Inflammatory macrophage treated with lipopolysaccharide for 4 hours (primary cell): ENCODE results near the gene ASIP.
"Not testable (repeated sequence)": the region's sequence is repeated elsewhere in the genome, so short reads cannot be mapped to it uniquely, and the experiment has no call there.

ENCODE experiments used
- DNase-seq: peaks from one replicate; pipeline ENCODE4 v3.0.0-alpha.2; 2020

The ASIP gene

DNA sequence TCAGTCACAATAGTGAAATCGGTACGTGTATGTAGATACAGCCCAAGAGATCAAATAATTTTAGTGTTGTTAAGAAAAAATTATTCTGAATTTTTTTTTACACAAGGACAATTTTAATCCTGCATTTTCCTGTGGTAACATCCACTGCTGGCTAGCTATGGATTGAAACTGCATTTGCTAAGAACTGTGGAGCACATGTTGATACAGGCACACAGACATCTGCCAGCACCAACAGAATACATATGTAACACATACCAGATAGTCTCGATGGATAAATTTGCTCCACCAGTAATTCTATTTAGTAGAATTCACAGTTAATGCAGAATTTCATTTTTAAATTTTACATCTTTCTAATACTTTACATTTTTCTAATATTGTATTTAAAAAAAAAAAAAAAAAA is 2.2 kb downstream of the ASIP start:
- DNase-seq: no peak

DNA sequence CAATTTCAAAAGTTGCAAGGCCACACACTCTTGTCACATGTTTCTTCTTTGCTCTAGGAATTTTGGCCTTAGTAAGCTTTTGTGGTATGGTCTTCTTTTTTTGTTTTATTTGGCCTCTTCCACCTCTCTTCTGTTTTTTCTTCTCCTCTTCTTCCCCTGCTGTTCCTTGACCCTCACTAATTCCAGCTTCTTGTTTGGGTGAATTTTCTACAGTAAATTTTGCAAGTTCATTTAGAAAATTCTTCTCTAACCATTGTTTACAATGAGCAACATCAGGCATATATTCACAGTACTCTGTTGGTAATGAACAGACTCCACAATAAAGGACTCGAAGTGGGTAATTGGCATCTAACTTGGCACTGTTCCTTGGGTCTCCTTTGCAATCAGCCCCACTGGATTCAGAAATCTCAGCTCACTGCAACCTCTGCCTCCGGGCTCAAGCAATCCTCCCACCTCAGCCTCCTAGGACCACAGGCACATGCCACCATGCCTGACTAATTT is 5.0 kb downstream of the ASIP start:
- no peak for DNase-seq

DNA sequence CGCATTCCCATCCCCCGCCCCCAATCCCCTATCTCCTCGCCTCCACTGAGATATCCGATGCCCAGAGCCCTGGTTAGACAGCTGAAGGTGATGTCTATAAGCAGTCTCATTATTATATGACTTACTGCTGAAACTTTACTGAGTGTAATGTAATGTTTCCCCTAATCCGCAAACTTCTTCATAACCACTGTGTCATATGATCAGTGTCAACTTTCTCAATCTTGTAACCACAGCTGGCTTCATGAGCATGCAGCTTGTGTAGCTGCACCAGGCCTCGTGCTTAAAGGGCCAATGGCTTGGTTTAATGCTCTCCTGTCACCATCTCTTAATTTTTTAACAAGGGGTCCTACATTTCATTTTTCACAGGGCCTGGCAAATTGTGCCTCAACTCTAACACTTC is 8.1 kb downstream of the ASIP start:
- peak; percentile 95 for DNase-seq

DNA sequence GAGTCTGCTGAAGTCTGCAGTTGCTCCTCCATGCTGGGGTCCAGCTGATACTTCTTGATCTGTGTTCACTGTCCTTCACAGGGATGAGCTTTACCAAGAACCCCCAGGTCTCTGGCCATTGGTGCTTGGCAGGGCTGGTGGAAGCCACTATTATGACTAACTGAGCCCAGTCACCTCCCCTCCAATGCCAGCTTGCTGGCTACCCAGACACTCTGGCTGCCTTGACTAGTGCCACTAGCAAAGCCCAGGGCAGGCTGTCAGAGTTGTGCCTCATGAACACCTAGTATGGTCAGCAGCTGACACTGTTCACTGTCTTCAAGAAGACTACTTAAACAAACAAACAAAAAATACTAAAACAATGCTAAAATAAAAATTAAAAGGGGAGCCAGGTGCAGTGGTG is 8.8 kb downstream of the ASIP start:
- no peak for DNase-seq

DNA sequence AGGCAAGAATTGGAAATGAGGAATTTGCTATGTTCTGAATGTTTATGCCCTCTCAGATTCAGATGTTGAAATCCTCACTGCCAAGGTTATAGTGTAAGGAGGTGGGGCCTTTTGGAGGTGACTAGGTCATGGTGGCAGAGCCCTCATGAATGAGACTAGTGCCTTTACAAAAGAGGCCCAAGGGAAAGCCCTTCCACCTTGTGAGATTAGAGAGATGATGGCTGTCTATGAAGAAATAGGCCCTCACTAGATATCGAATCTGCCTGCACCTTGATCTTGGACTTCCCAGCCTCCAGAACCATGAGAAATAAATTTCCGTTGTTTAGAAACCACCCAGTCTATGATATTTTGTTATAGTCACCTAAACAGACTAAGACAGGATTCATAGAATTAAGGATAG is 10.4 kb downstream of the ASIP start:
- DNase-seq: peak; percentile 22

DNA sequence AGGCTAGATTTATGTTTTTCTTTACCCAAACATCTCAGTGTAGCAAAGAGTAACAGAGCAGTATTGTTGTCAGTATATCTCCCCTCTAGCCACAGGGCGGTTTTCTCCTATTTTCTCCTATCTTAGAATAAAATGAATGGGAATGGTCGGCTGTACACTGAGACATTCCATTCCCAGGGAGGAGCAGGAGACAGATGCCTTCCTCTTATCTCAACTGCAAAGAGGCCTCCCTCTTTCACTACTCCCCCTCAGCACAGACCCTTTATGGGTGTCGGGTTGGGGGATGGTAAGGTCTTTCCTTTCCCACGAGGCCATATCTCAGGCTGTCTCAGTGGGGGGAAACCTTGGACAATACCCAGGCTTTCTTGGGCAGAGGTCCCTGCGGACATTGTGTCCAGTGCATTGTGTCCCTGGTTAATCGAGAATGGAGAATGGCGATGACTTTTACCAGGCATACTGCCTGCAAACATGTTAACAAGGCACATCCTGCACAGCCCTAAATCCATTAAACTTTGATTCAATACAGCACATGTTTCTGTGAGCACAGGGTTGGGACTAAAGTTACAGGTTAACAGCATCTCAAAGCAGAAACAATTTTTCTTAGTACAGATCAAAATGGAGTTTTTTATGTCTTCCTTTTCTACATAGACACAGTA is 11.3 kb downstream of the ASIP start:
- not testable (repeated sequence) for DNase-seq

DNA sequence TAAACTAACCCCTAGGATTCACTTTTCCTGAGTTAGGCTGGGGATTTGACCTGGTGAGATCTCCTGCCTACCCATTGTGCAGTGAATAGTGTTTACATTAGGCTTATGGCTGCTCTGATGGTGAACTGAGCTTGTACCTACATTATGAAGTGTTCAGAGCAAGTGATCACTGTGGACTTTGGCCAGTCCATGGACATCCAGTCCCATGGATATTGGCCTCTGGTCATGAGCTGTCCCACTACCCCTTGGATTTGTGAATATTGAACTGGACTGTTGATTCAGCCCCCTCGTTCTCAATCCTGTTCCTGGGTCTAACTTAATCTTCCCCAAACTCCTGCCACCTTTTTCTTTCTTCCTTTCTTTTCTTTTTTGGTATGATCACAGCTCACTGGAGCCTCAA is 13.8 kb downstream of the ASIP start:
- DNase-seq: no peak

DNA sequence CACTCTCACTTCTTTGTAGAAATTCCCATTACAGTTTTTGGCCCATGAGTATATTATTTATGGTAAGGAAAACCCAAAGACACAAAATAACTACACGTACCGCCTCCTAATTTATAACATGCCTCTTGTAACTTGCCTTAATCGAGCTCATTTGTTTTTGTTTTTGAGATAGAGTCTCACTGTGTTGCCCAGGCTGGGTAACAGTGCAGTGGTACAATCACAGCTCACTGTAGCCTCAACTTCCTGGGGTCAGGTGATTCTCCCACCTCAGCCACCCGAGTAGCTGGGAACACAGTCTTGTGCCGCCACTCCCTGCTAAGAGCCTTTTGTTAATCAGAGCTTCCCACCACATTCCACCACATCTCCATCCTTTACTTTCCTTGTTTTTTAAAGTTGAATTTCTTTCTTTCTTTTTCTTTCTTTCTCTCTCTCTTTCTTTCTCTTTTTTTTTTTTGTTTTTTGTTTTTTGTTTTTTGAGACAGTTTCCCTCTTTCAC is 15.5 kb downstream of the ASIP start:
- no peak for DNase-seq

DNA sequence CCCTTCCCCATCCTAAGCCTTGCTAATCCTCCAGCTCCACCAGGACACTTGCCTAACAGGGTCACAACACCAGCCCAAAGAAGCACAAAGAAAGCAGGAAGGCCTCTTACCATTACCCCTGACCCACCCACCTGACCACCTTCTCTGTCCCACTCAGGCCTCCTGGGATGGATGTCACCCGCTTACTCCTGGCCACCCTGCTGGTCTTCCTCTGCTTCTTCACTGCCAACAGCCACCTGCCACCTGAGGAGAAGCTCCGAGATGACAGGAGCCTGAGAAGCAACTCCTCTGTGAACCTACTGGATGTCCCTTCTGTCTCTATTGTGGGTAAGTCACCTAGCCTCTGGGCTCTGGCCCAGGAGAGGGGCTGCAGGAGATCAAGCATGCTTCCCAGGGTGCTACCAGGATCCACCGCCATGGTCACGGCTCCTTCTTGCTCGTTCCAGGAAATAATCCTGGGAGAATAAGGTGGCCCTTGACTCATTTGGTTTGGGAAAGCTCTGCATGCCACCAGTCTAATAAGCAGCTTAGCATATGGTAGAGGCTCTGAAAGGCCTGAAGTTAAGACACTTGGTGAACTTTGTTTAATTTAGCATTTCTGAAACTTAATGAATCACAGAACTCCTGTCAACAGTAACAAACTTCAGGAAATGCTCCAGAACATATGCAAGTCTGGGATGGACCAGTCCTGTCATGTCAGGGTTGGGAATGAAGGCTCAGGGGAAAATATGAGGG is 19.2 kb downstream of the ASIP start:
- DNase-seq: no peak

DNA sequence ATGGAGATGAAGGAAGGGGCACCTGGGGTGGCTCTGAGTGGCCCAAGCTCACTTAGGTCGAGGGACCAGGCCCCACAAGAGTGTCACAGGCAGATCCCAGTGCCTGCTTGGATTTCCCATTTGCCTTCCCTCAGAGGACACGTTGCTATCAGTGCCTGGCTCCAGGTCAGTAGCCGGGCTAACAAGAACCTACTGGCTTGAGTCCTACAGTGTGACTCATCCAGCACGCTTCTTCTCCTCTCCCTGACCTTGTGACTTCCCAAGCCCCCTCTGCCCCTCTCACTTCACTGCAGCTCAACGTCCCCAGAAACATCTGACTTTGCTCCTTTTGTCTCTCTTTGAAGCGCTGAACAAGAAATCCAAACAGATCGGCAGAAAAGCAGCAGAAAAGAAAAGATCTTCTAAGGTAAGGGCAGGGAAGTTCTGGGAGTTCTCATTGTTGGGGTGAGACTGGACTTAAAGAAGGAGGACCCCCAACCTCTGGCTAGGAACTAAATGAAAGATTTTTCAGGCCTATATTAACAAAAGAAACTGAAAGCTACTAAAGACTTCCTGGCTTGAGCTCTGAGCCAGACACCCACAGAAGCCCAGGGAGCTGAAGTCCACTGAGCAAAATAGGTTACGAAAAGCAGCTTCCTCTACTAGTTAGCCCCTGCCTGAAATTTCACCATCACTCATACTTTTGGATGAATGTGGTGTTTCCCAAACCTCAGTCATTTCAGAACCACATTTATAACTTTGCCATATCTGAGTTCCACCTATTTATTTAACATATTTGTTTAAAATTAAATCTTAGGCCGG is 21.5 kb downstream of the ASIP start:
- DNase-seq: peak; percentile 97

DNA sequence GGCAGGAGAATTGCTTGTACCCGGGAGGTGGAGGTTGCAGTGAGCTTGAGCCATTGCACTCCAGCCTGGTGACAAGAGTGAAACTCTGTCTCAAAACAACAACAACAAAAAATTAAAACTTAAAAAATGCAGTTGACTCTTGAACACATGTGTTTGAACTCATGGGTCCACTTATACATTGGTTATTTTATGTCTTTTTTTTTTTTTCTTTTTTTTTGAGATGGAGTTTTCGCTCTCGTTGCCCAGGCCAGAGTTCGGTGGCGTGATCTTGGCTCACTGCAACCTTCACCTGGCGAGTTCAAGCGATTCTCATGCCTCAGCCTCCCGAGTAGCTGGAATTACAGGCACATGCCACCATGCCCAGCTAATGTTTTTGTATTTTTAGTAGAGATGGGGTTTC is 22.2 kb downstream of the ASIP start:
- DNase-seq: not testable (repeated sequence)

DNA sequence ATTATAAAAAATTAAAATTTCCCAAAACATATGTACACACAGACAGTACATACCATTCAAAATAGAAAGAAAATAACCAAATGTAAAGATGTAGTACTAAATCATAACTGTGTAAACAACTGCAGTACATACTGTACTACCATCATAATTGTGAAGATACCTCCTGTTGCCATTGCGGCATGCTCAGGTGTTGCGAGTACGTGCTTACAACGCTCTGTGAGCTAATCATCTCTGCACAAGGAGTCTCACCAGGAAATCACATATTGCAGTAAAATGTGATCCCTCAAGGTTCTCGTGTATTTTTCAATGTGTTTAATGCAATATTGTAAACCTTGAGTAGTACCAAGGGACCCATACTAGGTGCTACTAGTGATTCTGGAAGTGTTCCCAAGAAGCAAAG is 22.9 kb downstream of the ASIP start:
- no peak for DNase-seq

DNA sequence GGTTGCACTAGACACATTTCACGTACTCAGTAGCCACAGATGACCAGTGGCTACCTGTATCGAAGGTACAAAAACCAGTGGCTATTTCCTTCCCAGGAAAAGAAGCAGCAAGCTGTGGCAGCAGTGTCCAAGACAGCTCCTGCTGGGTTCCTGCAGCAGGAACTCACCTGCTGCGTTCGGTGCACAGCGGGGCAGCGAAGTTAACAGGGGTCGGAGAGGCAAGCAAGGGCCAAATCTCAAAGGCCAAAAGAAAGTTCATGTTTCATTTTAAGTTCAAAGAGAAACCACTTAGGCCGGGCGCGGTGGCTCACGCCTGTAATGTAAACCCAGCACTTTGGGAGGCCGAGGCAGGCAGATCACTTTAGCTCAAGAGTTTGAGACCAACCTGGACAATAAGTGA is 26.9 kb downstream of the ASIP start:
- no peak for DNase-seq

DNA sequence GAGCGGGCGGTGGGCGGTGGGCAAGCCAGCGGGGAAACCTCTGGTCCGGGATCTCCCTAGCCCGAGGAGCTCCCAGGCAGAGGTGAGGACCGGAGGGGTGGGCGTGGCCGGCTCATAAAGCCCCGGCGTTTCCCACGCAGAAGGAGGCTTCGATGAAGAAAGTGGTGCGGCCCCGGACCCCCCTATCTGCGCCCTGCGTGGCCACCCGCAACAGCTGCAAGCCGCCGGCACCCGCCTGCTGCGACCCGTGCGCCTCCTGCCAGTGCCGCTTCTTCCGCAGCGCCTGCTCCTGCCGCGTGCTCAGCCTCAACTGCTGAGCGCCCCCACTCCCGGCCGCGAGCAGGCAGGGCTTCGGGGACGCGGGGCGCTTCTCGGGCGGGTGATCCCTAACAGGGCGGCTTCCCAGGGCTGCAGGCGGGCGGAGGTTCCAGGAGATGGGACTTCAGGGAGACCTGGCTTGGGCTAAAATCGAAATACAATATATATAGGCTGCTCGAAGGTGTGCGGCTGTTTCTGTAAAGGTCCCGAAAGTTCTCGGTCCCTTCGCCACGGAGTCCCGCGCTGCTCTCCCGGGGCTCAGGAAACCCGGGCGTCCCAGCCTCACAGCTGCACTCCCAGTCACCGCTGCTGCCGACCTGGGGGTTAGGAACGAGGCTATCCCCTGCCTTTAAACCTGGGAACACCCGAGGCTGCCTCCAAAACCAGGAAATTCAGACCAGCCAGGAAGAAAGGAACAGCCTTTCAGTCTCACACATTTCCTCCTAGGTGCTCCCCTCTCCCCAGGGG is 27.8 kb downstream of the ASIP start:
- DNase-seq: peak; percentile 25

DNA sequence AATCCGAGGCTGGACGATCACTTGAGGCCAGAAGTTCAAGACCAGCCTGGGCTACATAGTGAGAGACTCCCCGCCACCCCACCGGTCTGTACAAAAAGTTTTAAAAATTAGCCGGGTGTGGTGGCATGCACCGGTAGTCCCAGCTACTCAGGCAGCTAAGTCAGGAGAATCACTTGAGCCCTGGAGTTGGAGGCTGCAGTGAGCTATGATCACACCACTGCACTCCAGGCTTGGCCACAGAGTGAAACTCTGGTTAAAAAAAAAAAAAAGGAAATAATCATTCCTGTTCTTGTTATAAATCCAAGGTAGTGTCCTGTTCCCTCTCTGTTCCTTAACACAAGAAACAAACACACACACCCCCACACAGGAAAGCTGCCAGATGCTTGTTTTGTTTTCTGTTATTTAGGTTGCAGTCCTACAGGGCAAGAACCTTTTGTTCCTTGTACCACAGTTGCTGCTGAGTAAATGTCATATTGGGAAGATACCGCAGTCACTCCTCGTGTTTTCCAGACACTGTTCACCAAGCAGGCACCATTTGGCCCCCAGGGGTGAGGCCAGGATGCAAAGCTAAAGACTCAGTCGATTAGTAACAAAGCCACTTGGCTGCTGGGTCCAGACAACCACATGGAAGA is 28.9 kb downstream of the ASIP start:
- no peak for DNase-seq

DNA sequence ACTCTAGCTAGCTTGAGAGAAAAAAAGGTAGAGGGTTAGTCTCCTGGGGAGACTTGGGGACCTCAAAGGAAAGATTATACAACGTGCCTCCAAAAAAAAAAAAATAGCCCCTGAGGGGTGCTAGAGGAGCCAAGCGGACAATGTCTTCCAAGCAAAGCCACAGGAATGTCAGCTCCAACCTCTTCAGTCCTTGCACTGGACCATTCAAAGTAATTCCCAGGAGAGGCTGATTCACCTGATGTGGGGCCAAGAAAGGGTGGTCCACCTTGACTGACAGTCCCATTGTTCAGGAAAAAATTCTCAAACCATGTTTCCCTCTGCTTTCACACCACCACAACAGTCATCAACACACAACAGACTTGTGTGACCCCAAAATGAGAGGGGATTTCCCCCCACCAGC is 30.7 kb downstream of the ASIP start:
- no peak for DNase-seq

DNA sequence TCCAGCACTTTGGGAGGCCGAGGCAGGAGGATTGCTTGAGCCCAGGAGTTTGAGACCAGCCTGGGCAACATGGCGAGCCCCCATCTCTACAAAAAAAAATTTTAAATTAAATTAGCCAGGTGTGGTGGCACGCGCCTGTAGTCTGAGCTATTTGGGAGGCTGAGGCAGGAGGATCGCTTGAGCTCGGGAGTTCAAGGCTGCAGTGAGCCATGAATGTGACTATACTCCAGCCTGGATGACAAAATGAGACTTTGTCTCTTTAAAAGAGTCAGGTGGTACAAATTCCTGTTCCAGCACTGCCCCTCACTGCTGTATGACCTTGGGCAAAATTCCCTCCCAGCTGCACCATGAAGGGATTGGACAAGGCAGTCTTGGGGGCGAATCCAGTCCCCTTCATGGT is 33.5 kb downstream of the ASIP start:
- no peak for DNase-seq

DNA sequence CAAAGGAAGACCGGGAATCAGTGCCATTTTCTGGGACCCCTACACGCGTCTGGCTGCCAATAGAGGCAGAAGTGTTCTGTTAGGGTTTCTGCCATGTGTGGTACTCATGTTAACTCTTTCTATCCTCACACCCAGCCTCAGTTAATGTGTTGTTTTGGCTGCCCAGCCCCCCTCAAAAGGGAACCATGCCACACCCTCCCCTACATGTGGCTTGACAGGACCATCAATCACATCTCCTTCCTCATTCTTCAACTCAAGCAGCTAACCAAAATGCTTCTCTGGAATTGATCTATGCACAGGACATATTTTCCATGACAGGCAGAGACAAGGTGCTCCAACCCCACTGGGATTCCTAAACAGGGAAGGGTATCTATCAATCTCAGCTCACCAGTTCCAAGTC is 40.0 kb downstream of the ASIP start:
- DNase-seq: no peak

DNA sequence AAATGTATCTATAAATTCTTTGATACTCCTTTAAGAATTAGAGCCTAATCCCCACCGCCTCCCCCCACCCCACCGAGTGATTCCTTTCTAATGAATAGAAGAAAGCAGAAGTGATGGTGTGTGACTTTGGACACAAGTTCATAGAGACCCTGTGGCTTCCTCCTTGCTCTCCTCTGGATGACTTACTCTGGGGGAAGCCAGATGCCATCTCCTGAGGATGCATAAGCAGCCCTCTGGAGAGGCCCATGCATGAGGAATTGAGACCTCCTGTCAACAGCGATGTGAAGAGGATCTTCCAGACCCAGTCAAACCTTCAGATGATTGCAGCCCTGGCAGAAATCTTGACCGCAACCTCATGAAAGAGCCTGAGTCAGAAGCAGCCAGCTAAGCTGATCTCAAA is 40.8 kb downstream of the ASIP start:
- DNase-seq: peak; percentile 19

DNA sequence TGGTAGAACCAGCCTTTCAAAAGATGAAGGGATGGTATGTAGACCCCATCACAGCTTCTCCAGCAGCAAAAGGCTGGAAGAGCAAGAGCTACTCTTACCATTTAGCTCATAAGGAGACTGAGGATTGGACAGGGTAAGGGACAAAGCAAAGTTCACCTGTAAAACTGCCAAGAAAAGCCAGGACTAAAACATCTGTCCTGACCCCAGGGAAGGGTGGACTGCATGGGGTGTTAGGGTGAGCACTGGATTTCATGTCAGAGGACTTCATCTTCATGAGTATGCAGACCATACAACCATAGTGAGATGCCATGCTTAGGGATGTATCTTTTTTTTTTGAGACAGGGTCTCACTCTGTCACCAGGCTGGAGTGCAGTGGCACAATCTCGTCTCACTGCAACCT is 42.6 kb downstream of the ASIP start:
- DNase-seq: no peak

DNA sequence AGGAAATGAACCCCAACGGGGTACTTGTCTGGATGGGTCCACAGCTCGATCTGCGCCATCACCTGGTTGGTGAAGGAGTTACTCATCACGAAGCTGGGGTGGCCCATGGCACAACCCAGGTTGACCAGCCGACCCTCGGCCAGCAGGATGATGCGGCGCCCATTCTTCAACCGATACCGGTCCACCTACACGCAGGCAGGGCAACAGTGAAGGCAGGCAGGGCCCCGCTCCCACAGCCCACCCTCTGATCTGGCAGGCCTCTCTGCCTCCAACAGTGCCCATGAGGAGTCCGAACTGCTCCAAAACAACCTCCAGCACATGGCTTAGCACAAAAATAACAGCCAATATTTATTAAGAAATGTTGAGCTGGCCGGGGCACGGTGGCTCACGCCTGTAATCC is 44.2 kb downstream of the ASIP start:
- no peak for DNase-seq

DNA sequence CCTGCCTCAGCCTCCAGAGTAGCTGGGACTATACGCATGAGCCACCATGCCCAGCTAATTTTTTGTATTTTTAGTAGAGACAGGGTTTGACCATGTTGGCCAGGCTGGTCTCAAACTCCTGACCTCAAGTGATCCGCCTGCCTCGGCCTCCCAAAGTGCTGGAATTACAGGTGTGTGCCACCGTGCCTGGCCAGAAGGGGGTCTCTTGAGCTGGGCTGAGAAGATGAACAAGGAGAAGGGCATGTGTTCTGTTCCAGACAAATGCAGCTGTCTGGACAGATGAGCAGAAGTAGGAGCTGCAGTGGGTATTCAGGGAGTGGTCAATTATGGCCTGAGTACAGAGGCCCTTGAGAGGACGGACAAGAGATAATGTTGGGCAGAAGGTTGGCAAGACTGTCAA is 46.3 kb downstream of the ASIP start:
- not testable (repeated sequence) for DNase-seq
